ENCODE data around the gene AK8. TPM values are rescaled to one million over a fixed set of nuclear protein-coding genes. Genes with fewer than 3 reads are reported as not detected.

The AK8 gene
- total RNA-seq, 1 donor from 2014 or later = 0.46 TPM

GRCh38 chr9:132881826-132882225 lies 3.7 kb upstream of the AK8 start:
- no peak for DNase-seq (ENCODE audit: low read depth)
- H3K4me3 ChIP-seq (ENCODE audit: low read depth, low read length) = no peak overlapping the region
- TF ChIP-seq, protein P1, sequence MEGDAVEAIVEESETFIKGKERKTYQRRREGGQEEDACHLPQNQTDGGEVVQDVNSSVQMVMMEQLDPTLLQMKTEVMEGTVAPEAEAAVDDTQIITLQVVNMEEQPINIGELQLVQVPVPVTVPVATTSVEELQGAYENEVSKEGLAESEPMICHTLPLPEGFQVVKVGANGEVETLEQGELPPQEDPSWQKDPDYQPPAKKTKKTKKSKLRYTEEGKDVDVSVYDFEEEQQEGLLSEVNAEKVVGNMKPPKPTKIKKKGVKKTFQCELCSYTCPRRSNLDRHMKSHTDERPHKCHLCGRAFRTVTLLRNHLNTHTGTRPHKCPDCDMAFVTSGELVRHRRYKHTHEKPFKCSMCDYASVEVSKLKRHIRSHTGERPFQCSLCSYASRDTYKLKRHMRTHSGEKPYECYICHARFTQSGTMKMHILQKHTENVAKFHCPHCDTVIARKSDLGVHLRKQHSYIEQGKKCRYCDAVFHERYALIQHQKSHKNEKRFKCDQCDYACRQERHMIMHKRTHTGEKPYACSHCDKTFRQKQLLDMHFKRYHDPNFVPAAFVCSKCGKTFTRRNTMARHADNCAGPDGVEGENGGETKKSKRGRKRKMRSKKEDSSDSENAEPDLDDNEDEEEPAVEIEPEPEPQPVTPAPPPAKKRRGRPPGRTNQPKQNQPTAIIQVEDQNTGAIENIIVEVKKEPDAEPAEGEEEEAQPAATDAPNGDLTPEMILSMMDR (conservative IDR thresholded peaks at IDR 0.05; ENCODE audit: low read depth, low read length) = no peak

DNA sequence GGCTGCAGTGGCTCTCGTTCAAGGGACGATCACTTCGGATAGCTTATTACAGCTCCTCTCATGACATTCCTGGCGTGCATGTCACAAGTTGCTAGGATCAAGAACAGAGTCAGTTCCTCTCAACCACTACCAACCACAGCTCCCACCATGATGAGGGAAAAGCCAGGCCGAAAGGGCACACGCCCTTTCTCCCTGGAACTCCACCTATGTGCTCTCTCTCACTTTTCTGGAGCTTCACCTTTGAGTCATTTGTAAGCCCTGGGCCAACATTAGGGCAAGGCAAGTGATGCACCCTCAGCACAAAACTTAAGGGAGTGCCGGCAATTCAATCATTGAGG lies 2.2 kb upstream of the AK8 start:
- H3K4me3 ChIP-seq (ENCODE audit: low read depth, low read length) = no peak overlapping the region
- TF ChIP-seq, protein P1 (conservative IDR thresholded peaks at IDR 0.05; ENCODE audit: low read depth, low read length) = no peak
- no peak for DNase-seq (ENCODE audit: low read depth)

GRCh38 chr9:132879457-132880323 lies 1.6 kb upstream of the AK8 start:
- TF ChIP-seq, protein P1 (conservative IDR thresholded peaks at IDR 0.05; ENCODE audit: low read depth, low read length) = no peak
- peak overlapping the region; percentile 94 for H3K4me3 ChIP-seq (ENCODE audit: low read depth, low read length)
- no peak for DNase-seq (ENCODE audit: low read depth)

DNA sequence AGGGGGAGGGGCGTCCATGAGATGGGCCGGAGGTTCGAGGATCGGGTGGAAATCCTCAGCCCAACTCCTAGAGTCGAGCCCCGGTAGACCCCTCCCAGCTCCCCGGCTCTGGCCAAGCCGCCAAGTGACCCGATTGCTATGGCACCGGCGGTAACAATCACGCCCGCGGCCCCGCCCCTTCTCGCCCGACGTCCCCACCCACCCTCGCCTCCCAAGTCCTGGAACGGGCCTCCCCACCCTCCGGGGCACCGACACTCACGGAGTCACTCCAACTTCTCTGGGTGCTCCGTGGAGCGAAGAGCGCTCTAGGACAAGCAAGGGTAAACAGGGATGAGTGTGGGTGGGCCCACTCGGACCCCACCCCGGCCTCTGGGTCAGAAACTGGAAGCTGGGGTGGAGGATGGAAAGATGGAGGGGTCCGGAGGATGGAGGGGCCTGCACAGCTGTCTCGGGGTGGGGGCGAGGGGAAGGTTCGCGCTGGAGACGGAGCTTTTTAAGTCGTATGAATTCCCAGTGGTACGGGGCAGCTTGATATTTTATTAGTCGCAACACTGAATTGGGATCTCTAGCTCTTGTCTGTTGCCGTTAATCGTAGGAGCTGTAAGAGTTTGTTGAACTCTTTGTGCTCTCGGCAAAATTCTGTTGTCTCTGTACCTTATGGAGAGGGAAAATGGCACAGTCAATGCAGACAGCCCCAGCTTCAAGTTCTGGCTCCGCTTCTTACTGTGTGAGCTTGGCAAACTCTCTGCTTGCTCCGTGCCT lies 792 bp upstream of the AK8 start, which contains the start of gene SPACA9:
Gene SPACA9 (plus strand): TSS at position 204 of the 762 bp plus-strand sequence. CDS start 5,050 bp downstream, outside the sequence.
- H3K4me3 ChIP-seq (ENCODE audit: low read depth, low read length) = peak within 1 kb of the TSS; percentile 94
- DNase-seq (ENCODE audit: low read depth) = no peak
- TF ChIP-seq, protein P1 (conservative IDR thresholded peaks at IDR 0.05; ENCODE audit: low read depth, low read length) = no peak

DNA sequence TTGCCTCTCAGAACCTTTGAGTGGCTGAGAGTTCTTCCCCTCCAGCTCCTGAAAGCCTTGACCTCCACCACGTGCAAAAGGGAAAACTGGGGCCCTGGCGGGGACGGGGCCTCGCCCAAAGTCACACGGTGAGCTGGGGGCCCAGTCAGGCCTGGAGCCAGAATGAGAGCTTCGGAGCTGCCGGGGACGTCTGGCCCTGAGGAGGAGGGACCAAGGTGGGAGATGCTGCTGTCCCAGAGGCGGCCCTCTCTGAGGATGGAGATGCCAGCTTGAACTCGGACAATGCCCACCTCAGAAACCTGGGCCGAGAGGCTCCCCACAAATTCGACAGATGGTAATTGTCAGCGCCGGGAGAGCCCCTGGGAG lies 643 bp downstream of the AK8 start:
- peak overlapping the region; percentile 94 for H3K4me3 ChIP-seq (ENCODE audit: low read depth, low read length)
- TF ChIP-seq, protein P1 (conservative IDR thresholded peaks at IDR 0.05; ENCODE audit: low read depth, low read length) = no peak
- DNase-seq (ENCODE audit: low read depth) = no peak

GRCh38 chr9:132876849-132877248 lies 1.2 kb downstream of the AK8 start:
- peak overlapping the region; percentile 94 for H3K4me3 ChIP-seq (ENCODE audit: low read depth, low read length)
- DNase-seq (ENCODE audit: low read depth) = no peak
- TF ChIP-seq, protein P1 (conservative IDR thresholded peaks at IDR 0.05; ENCODE audit: low read depth, low read length) = no peak
